Right cardiac atrium (tissue), 5 donors: ENCODE data around the gene CLTRN. TPM values are rescaled to one million over a fixed set of nuclear protein-coding genes. Genes with fewer than 3 reads are reported as not detected.
"Not testable (repeated sequence)": the region's sequence is repeated elsewhere in the genome, so short reads cannot be mapped to it uniquely, and the experiment has no call there.

Source experiments
- ATAC-seq, 2 donors: fragments of 200-7000 bp; cut with Tn5 transposase; one replicate each; pipeline versions ENCODE4 v1.8.0 to v1.9.1; 2020; ENCODE audit warnings: moderate library complexity in 2 of 2, mild to moderate bottlenecking in 1 of 2
- DNase-seq, 3 donors: peaks; one replicate each; pipeline ENCODE4 v3.0.0-alpha.2; 2020
- H3K27ac ChIP-seq: one replicate; pipeline ENCODE4 v1.5.1; 2013; ENCODE audit warnings: mild to moderate bottlenecking, low read length, control low read depth, moderate library complexity
- H3K27me3 ChIP-seq: one replicate; pipeline ENCODE4 v1.6.1; 2013; ENCODE audit not compliant: control insufficient read depth, insufficient read depth
- H3K4me1 ChIP-seq: one replicate; pipeline ENCODE4 v1.6.1; 2013; ENCODE audit warnings: low read length; ENCODE audit not compliant: control insufficient read depth, insufficient read depth
- H3K4me3 ChIP-seq: one replicate; pipeline ENCODE4 v1.5.1; 2013; ENCODE audit warnings: low read length, control low read depth
- H3K9me3 ChIP-seq: one replicate; pipeline ENCODE4 v1.6.1; 2013; ENCODE audit warnings: low read length; ENCODE audit not compliant: control insufficient read depth
- WGBS: extraction: QIAGEN DNeasy Blood & Tissue Kit; methylation state at CpG from one replicate; pipeline ENCODE4 v1.1.7; 2013; 5-methylcytosine and 5-hydroxymethylcytosine counted together
- intact Hi-C, 4 donors: fragments of 100-400 bp; cut with DNase I; formaldehyde crosslinking; loops; one replicate each; pipeline versions ENCODE4 v1.11.0 to v1.14.0; 2022 to 2023
- long read RNA-seq, 4 donors: library from polyadenylated mRNA; unstranded; transcript quantifications; one replicate each; pipeline ENCODE4 v2.0.0, GENCODE V29; 2020 to 2021
- polyA plus RNA-seq: library from polyadenylated mRNA; stranded (reverse); fragments of 200-250 nt; gene quantifications from one replicate; pipeline ENCODE4 v1.2.3, GENCODE V29; 2013
- total RNA-seq, 4 donors: library from RNA; stranded (reverse); fragmentation: NEBNext Ultra II Directional; extraction: Animal tissue kit (Norgen Biotek cat#: 25700); gene quantifications; one replicate each; pipeline ENCODE4 v1.2.1, GENCODE V29; 2021
- donor health status: healthy with polysubstance abuse.
- donor health status: DM: no; HTN: yes; CAD: no.
- donor health status: DM: no; HTN: no; CAD: no.
- donor health status: DM: no; HTN: yes; CAD: no; lungs with severe emphysema.
- donor health status: DM: yes; HTN: yes; CAD: no.

The CLTRN gene, protein sequence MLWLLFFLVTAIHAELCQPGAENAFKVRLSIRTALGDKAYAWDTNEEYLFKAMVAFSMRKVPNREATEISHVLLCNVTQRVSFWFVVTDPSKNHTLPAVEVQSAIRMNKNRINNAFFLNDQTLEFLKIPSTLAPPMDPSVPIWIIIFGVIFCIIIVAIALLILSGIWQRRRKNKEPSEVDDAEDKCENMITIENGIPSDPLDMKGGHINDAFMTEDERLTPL
- total RNA-seq: under 1 TPM in 3 of 4 donors, not detected in 1; 0.29 to 0.97 (median 0.36) TPM
- 1.1 TPM for polyA plus RNA-seq
- long read RNA-seq, donor 1, partial matches to known transcripts: 0 of 1 reads
- long read RNA-seq, donor 1, other reads (novel, unspliced or antisense): 1 of 1 reads
- long read RNA-seq, donor 2, partial matches to known transcripts: 0 of 3 reads
- long read RNA-seq, donor 2, other reads (novel, unspliced or antisense): 2 of 3 reads
- long read RNA-seq, donor 3: 0 reads
- long read RNA-seq, donor 4, partial matches to known transcripts: 0 of 2 reads
- long read RNA-seq, donor 4, other reads (novel, unspliced or antisense): 2 of 2 reads

DNA sequence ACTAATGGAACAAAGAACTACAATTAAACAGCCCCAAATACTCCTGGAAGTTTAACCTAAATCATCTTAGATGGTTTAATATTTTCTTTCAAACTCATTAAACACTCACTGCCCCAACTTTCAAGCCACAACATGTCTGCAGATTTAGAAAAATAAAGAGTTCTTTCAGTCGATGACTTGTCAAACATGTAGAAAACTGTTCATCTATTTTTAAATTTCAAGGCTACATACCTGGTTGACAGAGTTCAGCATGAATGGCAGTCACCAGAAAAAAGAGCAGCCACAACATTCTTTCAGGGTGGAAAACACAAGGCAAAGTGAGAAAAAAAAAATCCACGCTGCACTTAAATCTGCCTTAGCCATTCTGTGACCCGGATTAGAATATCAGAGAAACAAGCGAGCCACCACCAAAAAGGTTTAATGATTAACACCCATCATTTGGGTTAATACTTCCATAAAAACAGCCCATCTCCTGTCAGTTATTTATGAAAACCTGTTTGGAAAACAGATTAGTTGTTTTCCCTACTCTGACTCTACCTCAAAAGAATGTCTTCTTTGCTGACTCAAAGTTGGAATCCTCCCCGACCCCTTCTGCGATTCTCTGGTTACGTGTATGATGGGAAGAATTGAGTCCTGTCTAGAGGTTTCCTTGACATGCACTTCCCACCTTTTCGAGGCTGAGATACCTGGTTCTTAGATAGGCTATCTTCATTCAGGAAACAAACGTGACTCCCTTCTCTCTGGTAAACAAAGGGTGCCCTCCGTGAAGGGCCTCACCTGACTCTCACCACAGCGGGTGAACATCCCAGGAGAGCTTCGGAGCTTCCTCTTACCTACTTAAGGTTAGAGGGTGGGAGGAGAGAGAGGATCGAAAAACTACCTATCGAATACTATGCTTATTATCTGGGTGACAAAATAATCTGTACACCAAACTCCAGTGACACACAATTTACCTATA, at the start of gene CLTRN:
Gene CLTRN (minus strand): TSS at position 319 of the 958 bp plus-strand sequence. CDS start 30 bp downstream, at position 289.
- DNase-seq (no peak), ATAC-seq (no peak)
- 57% methylated on average over 14 of the region's 14 CpGs for WGBS
- Histone ChIP-seq H3K9me3 (no peaks in the 10 kb centered on the region), H3K4me1 (no peaks in the 10 kb centered on the region), H3K27me3 (no peaks in the 10 kb centered on the region), H3K4me3 (no peak within 1 kb of the TSS), H3K27ac (no peak within 1 kb of the TSS)
- intact Hi-C loops: no loop called here

DNA sequence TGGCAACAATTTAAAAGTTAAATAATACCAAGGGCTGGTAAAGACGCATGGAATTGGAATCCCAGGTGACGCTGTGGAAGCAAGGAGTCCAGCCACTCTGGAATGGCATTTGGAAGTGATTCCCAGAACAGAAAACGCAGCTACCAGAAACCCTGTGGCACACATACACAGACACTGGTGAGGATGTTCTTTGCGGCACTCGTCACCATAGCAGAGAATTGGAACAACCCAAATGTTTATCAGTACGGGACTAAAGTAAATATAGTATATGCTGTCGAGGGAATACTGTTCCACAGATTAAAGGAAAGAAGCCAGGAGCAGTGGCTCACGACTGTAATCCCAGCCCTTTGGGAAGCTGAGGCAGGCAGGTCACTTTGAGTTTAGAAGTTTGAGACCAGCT, 39.7 kb upstream of the CLTRN start:
- H3K9me3 ChIP-seq, H3K27ac ChIP-seq, H3K4me3 ChIP-seq, H3K27me3 ChIP-seq, intact Hi-C loops, ATAC-seq, H3K4me1 ChIP-seq, DNase-seq: not testable (repeated sequence)
- 70% methylated on average over 5 of the region's 8 CpGs for WGBS

DNA sequence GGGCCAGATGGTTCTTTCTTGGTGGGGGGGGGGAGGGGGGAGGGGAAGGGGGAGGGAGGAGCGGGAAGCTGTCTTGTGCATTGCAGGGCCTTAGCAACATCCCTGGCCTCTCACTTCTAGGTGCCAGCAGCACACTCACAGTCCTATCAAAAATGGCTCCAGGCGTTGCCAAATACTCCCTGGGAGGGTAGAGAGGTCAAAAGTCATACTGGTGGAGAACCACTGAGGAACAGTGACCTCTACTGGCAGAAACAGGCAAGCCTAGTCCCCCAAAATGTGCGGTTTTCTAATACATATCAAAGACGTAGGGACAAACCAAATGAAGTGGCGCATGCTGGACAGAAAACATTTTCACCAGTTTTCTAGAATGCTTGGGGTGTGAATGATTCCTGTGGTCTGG, 39.2 kb upstream of the CLTRN start:
- WGBS: 60% methylated on average over 1 of the region's 5 CpGs
- peak; percentile 57 to 73 for ATAC-seq
- H3K9me3 ChIP-seq, DNase-seq, H3K4me3 ChIP-seq, H3K4me1 ChIP-seq, H3K27me3 ChIP-seq, intact Hi-C loops, H3K27ac ChIP-seq: not testable (repeated sequence)

DNA sequence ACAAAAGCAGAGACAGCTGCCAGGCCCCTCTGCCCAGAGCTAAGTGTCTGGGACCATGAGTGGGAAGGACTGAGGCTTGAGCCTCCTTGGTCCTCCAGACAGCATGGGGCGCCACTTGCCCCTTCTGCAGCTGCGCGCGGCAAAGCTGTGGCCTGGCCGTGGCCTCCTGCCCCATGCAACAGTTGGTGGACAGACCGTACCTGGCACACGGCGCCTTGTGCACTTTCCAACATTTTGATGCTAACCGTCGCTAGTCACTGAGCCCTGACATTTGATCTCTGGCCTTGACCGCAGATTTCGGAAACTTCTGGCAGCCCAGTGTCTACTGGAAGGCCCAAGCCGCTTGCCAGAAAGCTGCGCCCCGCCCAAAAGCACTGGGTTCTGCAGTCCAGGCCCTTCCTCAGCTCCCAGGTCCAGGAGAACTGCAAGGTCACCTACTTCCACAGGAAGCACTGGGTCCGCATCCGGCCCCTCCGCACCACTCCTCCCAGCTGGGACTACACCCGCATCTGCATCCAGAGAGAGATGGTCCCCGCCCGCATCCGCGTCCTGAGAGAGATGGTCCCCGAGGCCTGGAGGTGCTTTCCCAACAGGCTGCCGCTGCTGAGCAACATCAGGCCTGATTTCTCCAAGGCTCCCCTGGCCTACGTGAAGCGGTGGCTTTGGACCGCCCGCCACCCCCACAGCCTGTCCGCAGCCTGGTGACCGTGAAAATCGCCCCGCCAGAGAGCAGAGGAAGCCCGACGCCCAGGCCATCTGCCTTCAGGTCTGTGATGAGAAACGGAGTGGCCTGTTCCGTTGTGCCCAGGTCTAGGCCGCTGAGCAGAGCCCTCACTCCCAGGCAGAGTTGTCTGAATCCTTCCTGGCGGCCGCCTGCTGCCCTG, 38.1 kb upstream of the CLTRN start:
- 99% methylated on average over 40 of the region's 40 CpGs for WGBS
- ATAC-seq: no peak
- no peak overlapping the region for H3K27ac ChIP-seq
- no peak overlapping the region for H3K4me3 ChIP-seq
- intact Hi-C loops: no loop called here
- no peaks in the 10 kb centered on the region for H3K4me1 ChIP-seq
- no peaks in the 10 kb centered on the region for H3K9me3 ChIP-seq
- DNase-seq: peak in 1 of 3 donors; percentile 35
- no peaks in the 10 kb centered on the region for H3K27me3 ChIP-seq

DNA sequence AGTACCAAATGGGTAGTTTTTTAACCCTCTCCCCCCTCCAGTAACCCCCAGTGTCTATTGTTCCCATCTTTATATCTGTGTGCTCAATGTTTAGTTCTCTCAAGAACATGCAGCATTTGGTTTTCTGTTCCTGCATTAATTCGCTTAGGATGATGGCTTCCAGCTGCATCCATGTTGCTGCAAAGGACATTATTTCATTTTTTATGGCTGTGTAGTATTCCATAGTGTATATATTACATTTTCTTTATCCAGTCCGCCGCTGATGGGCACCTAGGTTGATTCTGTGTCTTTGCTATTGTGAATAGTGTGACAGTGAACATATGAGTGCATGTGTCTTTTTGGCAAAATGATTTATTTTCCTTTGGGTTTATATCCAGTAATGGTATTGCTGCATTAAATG, 31.9 kb upstream of the CLTRN start:
- Histone ChIP-seq H3K4me3 (no peak overlapping the region), H3K4me1 (no peaks in the 10 kb centered on the region), H3K27me3 (no peaks in the 10 kb centered on the region), H3K9me3 (no peaks in the 10 kb centered on the region), H3K27ac (no peak overlapping the region)
- ATAC-seq (no peak), DNase-seq (no peak)
- 97% methylated on average over 3 of the region's 3 CpGs for WGBS
- intact Hi-C loops: no loop called here

DNA sequence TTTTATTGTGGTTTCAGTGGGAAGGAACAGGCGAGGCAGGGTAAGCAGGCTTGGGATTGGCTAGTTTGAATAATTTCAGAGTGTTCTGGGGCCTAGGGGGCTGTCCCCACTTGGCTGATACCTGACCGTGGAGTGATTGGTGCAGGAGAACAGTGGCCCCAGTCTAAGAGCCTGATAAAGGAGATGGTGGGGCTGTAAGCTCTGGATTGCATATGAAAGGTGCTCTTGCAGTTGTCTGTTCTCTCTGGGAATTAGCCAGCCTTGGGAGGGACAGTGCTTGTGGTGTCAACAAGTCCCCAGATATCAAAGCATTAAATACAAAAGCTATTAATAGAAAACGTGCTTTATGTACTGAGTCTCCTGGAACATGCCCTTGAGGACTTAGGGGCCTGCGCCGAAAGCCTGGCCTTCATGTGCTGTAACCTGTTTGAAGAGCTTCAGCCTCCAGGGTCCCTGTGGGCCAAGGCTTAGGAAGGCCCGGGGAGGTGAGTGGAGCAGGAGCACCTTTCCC, 30.4 kb upstream of the CLTRN start:
- Histone ChIP-seq H3K27me3 (no peaks in the 10 kb centered on the region), H3K4me3 (no peak overlapping the region), H3K27ac (peak overlapping the region; percentile 99), H3K9me3 (no peaks in the 10 kb centered on the region), H3K4me1 (no peaks in the 10 kb centered on the region)
- 65% methylated on average over 6 of the region's 6 CpGs for WGBS
- peak in 1 of 3 donors; percentile 62 for DNase-seq
- intact Hi-C loops: no loop called here
- peak; percentile 59 to 78 for ATAC-seq

DNA sequence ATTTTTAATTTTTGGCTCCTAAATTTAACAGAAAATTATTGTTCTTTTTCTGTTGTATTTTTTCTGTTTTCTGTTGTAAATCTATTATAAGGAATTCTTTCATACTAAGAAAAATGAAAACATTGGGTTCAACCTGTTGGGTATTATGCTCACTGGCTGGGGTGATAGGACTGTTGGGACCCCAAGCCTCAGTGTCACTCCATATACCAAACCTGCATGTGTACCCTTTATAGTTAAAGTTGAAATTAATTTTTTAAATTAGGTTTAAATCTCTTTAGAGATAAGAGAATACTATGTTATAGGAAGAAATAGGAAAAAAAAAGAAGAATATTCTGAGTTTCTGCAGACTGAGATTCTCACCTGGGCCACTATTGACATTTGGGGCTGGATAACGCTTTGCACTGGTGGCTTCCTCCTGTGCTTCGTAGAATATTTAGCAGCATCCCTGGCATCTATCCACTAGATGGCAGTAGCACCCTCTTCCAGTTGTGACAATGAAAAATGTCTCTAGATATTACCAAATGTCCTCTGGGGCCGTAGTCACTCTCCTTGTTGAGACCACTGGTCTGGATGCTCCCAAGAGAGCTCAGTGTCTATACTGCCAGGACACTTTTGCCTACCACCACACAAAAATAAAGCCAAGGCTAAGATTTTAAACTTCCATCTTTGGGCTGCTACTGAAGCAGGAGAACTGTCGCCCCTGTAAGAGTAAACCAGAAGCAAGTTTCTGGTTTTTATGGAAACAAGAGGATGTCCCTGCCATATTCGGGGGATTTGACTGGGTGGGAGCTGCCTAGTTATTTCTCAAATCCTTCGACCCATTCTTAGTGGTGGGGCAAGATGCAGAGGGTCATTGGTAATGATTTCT, 22.4 kb upstream of the CLTRN start:
- H3K27me3 ChIP-seq: no peaks in the 10 kb centered on the region
- H3K9me3 ChIP-seq: no peaks in the 10 kb centered on the region
- intact Hi-C loops: no loop called here
- H3K4me3 ChIP-seq: no peak overlapping the region
- H3K27ac ChIP-seq: no peak overlapping the region
- peak in 1 of 3 donors; percentile 22 for DNase-seq
- 38% methylated on average over 6 of the region's 6 CpGs for WGBS
- H3K4me1 ChIP-seq: no peaks in the 10 kb centered on the region
- peak; percentile 79 to 80 for ATAC-seq

DNA sequence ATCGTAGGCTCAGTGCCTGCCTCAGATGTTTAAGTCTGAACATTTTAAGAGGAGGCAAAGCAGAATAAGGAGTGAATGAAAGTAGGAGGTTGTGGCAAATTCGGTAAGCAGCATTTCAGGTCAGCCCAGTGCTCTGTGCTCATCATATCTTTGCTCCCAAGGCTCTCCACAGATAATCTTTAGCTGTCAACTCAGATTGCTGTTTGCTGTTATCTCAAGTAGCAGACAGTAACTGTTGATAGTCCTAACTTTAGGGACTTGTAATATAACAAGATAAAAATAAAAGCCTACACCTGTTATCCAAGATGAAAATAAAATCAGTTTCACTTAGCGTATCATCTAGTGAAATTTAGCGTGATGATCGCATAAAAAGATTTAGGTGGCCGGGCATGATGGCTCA, 18.6 kb upstream of the CLTRN start:
- no peaks in the 10 kb centered on the region for H3K4me1 ChIP-seq
- intact Hi-C loops: no loop called here
- H3K9me3 ChIP-seq: no peaks in the 10 kb centered on the region
- no peaks in the 10 kb centered on the region for H3K27me3 ChIP-seq
- DNase-seq (no peak), ATAC-seq (no peak)
- H3K27ac ChIP-seq: no peak overlapping the region
- H3K4me3 ChIP-seq: no peak overlapping the region
- WGBS: 68% methylated on average over 6 of the region's 6 CpGs

DNA sequence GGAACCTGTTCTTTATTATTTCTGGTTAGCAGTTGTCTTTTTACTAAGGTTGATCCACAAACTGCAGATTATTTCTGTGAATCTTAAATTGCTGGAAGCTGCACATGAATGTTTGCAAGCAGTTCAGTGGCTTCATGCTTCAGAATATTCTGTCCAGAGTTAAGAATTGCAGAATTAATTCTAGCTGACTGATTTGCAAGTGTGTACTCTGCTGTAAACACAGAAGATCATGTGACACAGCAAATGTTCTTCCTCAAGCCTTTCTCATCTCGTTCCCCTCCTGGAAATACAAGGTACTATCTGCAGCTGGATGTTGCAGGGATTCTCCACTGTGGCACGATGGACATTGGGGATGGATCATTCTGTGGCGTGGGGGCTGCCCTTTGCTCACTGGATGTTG, 16.8 kb upstream of the CLTRN start:
- no peak overlapping the region for H3K4me3 ChIP-seq

More for the DNA sequence above, 16.8 kb upstream of the CLTRN start:
- intact Hi-C loops: no loop called here
- no peak overlapping the region for H3K27ac ChIP-seq
- no peaks in the 10 kb centered on the region for H3K27me3 ChIP-seq
- H3K4me1 ChIP-seq: no peaks in the 10 kb centered on the region
- 54% methylated on average over 3 of the region's 3 CpGs for WGBS
- ATAC-seq: no peak
- no peaks in the 10 kb centered on the region for H3K9me3 ChIP-seq
- no peak for DNase-seq
